ENCODE measurements around the gene ANO9.

ANO9 gene

DNA sequence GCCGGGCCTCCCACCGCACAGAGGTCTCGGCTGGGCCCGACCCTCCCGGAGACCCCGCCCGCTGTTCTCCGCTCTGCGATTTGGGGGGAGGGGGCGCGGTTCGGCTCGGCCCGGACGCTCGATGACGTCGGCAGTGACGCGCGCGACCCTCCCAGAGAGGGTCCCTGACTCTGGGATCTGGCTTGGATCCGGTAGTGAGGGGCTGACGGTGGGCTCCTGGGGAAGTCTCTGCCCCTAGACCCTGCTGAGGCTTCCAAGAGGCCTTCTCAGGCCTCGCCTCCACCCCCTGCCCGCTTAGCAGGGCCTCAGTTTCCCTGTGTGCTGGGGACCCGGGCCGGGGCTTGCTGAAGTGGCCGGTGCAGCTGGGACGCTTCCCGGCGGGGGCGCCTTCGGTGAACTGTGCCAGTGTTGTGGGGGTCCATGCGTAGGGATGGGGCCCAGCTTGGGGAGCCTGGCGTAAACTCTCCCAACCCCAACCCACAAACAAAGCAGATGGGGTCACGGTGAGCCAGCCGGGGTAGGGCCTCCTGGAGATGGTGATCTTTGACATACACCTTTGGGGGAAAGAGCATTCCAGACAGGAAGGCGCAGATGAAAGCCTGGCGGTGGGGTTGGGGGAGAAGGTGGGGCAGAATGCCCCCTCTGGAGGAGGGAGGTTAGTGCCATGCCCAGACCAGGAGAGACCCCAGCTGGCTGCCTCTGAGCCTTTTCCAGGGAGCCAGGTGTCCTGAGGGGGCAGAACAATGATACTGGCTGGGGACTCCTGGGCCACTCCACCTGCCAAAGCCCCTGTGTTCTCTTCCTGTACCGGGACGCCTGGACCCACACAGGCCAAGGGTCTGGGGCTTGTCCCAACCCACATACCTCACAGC, 71.5 kb downstream of the ANO9 start:
- DNase-seq (ENCODE audit: low read depth in 2 of 2): no peak

DNA sequence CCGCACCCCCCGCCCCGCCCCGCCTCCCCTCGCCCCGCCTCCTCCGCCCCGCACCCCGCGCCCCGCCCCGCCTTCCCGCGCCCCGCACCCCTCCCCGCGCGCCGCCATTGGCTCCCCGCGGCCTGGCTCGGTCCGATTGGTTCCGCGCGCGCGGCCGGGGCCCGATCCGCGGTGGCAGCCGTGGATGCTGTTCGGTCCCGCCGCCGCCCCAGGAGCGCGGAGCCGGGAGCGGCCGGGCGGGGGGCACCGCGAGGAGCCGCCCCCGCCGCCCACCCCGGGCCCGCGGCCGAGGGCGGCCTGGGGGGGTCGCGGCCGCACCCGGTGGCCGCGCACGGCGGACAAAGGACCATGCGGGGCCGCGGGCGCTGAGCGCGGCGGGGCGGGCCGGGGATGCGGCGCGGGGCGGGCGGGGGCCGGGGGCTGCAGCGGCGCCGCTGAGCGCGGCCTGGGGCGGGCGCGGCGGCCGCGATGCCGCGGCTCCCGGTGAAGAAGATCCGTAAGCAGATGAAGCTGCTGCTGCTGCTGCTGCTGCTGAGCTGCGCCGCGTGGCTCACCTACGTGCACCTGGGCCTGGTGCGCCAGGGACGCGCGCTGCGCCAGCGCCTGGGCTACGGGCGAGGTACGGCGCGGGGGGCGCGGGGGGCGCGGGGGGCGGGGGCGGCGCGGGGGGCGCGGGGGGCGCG, 72.3 kb downstream of the ANO9 start, which contains the start of gene B4GALNT4:
Gene B4GALNT4 (plus strand): TSS at position 164 of the 683 bp plus-strand sequence. CDS start 305 bp downstream, at position 469.
- DNase-seq (ENCODE audit: low read depth in 2 of 2): peak in 1 of 2 experiments; percentile 20

DNA sequence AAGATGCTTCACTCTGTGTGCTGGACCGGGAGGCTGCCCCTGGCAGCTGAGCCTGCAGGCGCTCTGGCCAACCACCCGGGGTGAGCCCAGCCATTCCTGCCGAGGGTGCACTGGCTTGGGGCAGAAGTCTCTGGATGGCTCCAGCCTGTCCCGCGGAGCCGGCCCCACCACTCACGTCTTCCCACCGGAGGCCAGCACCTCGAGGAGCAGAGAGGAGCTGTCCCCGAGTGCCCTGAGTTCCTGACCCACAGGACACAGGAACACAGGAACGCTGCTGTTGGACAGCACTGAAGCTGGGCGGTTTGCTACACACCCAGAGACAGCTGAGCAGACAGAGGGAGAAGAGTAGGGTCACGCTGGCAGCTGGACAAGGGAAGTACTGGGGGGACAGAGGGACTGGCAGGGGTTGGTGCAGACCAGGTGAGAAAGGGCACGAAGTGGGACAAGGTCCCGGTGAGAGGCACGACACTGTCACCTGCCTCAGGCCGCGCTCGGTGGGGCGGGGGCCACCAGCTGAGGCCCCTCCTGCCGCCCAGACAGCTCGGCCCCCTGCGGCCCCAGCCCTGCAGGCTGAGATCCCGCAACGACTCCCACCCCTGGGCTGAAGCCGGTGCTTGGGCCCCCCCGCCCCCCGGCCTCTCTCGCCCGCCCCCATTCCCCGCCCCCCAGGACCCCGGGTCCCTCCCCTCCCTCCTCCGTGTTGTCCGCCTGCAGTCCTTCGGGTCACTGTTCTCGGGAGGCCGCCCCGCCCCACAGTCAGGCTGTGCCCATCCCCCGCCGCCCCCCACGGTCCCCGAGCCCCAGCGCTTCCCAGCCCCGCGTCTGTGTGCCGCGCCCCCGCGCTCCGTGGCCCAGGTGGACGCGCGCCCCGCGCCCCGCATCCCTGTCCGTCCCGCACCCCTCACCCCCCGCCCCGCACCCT, 73.1 kb downstream of the ANO9 start:
- DNase-seq (ENCODE audit: low read depth in 2 of 2): no peak

DNA sequence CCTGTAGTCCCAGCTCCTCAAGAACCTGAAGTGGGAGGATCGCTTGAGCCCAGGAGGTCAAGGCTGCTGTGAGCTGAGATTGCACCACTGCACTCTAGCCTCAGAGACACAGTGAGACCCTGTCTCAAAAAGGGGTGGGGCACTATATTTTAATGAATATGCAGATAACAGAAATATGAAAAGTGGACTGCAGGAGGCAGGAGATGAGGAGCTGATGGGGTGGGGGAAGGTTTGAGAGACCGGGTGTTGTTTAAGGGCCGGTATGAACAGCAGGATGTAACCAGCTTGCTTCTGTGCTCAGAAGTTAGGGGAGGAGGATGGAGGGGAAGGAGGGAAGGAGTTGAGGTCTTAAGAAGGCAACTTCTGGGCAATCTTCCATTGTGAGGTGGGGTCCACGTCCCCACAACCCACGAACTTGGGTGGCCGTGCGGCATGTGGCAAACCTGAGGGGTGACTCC, 73.8 kb downstream of the ANO9 start:
- DNase-seq (ENCODE audit: low read depth in 2 of 2): no peak

Measured in stimulated activated CD4-positive, alpha-beta T cell treated with anti-CD3 and anti-CD28 coated beads, Interleukin-12 subunit alpha, Interleukin-12 subunit beta, amount 100 ng/mL, for 24 hours (primary cell).